OCI-LY7 (cell line): Measurements from ENCODE around the gene CDHR2. TPM values are rescaled to one million over a fixed set of nuclear protein-coding genes. Genes with fewer than 3 reads are reported as not detected.

ENCODE experiments used
- BruUV-seq: library from RNA; stranded (reverse); fragments of 400-500 nt; replicated peaks from 2 replicates; lab custom pipeline; 2021; lab: Mats Ljungman, UMichigan
- CTCF ChIA-PET: fragments of 300-600 bp; sonication (Branson Sonifier 250); formaldehyde crosslinking; loops from one replicate; lab custom pipeline; 2022; ENCODE audit warnings: antibody characterized with exemption; ENCODE audit not compliant: unreplicated experiment; lab: Charles Lee
- POLR2A ChIA-PET: fragments of 300-600 bp; sonication (Branson Sonifier 250); formaldehyde crosslinking; loops from one replicate; lab custom pipeline; 2022; ENCODE audit warnings: antibody characterized with exemption; lab: Charles Lee
- DNase-seq: peaks from one replicate; pipeline ENCODE4 v3.0.0-alpha.2; 2015; ENCODE audit warnings: low spot score
- H2AFZ ChIP-seq: fragments of 200-600 bp; sonication (generic), shearing (Covaris generic); 2 replicates; pipeline ENCODE4 v1.6.1; 2014; ENCODE audit warnings: mild to moderate bottlenecking, antibody characterized with exemption, low read length, moderate library complexity
- H3K27ac ChIP-seq: fragments of 200-600 bp; sonication (generic); 2 replicates; pipeline ENCODE4 v1.5.1; 2014; ENCODE audit warnings: mixed run types, low read depth, mild to moderate bottlenecking, moderate library complexity, low read length, inconsistent platforms; ENCODE audit not compliant: poor library complexity, severe bottlenecking
- H3K36me3 ChIP-seq: fragments of 200-600 bp; sonication (generic); 2 replicates; pipeline ENCODE4 v1.6.1; 2014; ENCODE audit warnings: mild to moderate bottlenecking, antibody characterized with exemption, low read length, moderate library complexity, mixed read lengths; ENCODE audit not compliant: insufficient read depth
- H3K4me1 ChIP-seq: fragments of 200-600 bp; sonication (generic); 2 replicates; pipeline ENCODE4 v1.5.1; 2014; ENCODE audit warnings: mild to moderate bottlenecking, low read length; ENCODE audit not compliant: insufficient read depth, poor library complexity, severe bottlenecking
- H3K4me2 ChIP-seq: fragments of 200-600 bp; sonication (generic); 2 replicates; pipeline ENCODE4 v1.6.1; 2014; ENCODE audit warnings: mild to moderate bottlenecking, low read length
- H3K4me3 ChIP-seq: fragments of 200-600 bp; sonication (generic); 2 replicates; pipeline ENCODE4 v1.5.1; 2014; ENCODE audit warnings: mild to moderate bottlenecking, low read depth, low read length; ENCODE audit not compliant: poor library complexity, severe bottlenecking
- H3K79me2 ChIP-seq: fragments of 200-600 bp; sonication (generic); 2 replicates; pipeline ENCODE4 v1.6.1; 2016; ENCODE audit warnings: low read depth, mild to moderate bottlenecking, low read length, moderate library complexity, mixed read lengths; ENCODE audit not compliant: insufficient read depth
- H3K9me2 ChIP-seq: fragments of 200-600 bp; sonication (generic); 2 replicates; pipeline ENCODE4 v1.6.1; 2016; ENCODE audit warnings: mild to moderate bottlenecking, low read length, mixed read lengths; ENCODE audit not compliant: insufficient read depth
- H3K9me3 ChIP-seq: fragments of 200-600 bp; sonication (generic); 2 replicates; pipeline ENCODE4 v1.6.1; 2014; ENCODE audit warnings: mild to moderate bottlenecking, mixed run types, low read length, mixed read lengths
- H4K20me1 ChIP-seq: fragments of 200-600 bp; sonication (generic); 2 replicates; pipeline ENCODE4 v1.6.1; 2014; ENCODE audit warnings: mild to moderate bottlenecking, antibody characterized with exemption, low read length, moderate library complexity, mixed read lengths; ENCODE audit not compliant: insufficient read depth
- EZH2phosphoT487 ChIP-seq: fragments of 200-600 bp; sonication (generic); IDR thresholded peaks from 2 replicates; pipeline ENCODE4 v1.6.1; 2018; ENCODE audit warnings: low read depth, borderline replicate concordance, mild to moderate bottlenecking, mixed run types, antibody characterized with exemption, low read length, moderate library complexity, mixed read lengths
- intact Hi-C: fragments of 100-400 bp; cut with micrococcal nuclease; formaldehyde crosslinking; loops from one replicate; pipeline ENCODE4 v1.10.0; 2022; ENCODE audit not compliant: unreplicated experiment
- total RNA-seq, 2 experiments: library from RNA; depleted of rRNA in 1 of 2; stranded (reverse); fragments of >200 nt in 1 of 2; shearing (Covaris generic) in 1 of 2; gene quantifications; 2 replicates each; pipeline ENCODE4 v1.2.3, GENCODE V29; 2014 to 2022
- TF ChIP-seq, protein P1 (sequence below): fragments of 200-600 bp; sonication (generic); conservative IDR thresholded peaks from 2 replicates; pipeline ENCODE4 v1.5.1; 2014; ENCODE audit warnings: mild to moderate bottlenecking, antibody characterized with exemption, low read length, moderate library complexity, mixed read lengths

CDHR2 gene
- total RNA-seq, 2 experiments from 2014 or later = 0.25 to 3.8 TPM

DNA sequence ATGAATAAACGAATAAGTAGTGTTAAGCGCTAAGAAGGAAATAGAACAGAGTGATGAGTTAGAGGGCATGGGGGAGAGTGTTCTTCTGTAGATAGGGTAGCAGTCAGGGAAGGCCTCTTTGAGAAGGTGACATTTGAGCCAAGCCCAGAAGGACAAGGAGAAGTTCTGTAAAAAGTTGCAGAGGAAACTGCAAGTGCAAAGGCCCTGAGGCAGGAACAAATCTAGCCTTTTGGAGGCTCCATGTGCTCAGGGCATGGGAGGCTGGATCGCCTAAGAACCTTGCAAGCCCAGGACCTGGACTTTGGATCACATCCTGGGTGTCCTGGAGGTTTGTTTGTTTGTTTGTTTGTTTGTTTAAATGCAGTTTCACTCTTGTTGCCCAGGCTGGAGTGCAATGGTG lies 89.3 kb downstream of the CDHR2 start:
- Histone ChIP-seq H3K9me3 (no peaks in the 10 kb centered on the region), H3K4me1 (peaks cover 20% of the 10 kb centered on the region), H3K4me3 (no peak overlapping the region), H4K20me1 (no peaks in the 10 kb centered on the region), H2AFZ (no peak overlapping the region), H3K27ac (no peak overlapping the region), H3K79me2 (no peaks in the 10 kb centered on the region; the same call in 1 of the 2 replicates), H3K4me2 (no peak overlapping the region), H3K36me3 (no peaks in the 10 kb centered on the region), H3K9me2 (no peaks in the 10 kb centered on the region)
- ChIA-PET POLR2A (no interaction called here), CTCF (no interaction called here)
- no TSS peak for BruUV-seq
- TF ChIP-seq EZH2phosphoT487 = no peak
- TF ChIP-seq, protein P1, sequence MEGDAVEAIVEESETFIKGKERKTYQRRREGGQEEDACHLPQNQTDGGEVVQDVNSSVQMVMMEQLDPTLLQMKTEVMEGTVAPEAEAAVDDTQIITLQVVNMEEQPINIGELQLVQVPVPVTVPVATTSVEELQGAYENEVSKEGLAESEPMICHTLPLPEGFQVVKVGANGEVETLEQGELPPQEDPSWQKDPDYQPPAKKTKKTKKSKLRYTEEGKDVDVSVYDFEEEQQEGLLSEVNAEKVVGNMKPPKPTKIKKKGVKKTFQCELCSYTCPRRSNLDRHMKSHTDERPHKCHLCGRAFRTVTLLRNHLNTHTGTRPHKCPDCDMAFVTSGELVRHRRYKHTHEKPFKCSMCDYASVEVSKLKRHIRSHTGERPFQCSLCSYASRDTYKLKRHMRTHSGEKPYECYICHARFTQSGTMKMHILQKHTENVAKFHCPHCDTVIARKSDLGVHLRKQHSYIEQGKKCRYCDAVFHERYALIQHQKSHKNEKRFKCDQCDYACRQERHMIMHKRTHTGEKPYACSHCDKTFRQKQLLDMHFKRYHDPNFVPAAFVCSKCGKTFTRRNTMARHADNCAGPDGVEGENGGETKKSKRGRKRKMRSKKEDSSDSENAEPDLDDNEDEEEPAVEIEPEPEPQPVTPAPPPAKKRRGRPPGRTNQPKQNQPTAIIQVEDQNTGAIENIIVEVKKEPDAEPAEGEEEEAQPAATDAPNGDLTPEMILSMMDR = no peak
- no peak for DNase-seq
- intact Hi-C loops = no loop called here

DNA sequence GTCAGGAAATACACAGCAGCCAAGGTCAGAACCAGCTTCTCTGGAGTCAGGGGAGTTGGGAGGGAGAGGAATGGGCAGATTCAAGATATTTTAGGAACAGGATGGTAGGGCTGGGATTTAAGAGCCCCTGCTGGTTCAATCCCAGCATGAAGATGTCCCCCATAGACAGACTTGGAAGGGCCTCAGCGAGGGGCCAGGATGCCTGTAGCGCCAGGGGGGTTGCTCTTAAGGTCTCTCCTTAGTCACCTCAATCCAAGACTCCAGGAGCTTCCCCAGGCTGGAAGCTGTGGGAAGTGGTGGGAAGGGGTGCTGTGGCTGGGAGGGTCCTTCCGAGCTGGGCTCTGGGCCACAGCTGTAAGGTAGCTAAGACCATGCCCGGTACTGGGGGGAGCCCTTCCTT lies 90.1 kb downstream of the CDHR2 start:
- intact Hi-C loops = no loop called here
- H3K27ac ChIP-seq = no peak overlapping the region
- H4K20me1 ChIP-seq = no peaks in the 10 kb centered on the region
- no peak for TF ChIP-seq EZH2phosphoT487
- TF ChIP-seq, protein P1 = no peak
- no peak overlapping the region for H3K4me2 ChIP-seq
- ChIA-PET CTCF (no interaction called here), POLR2A (interaction anchor here (1.2 kb wide), 1 partner anchor 9 kb away, joined by 7 read pairs; the partner anchor contains the start of genes EIF4E1B and SNCB)
- H3K36me3 ChIP-seq = no peaks in the 10 kb centered on the region
- H3K4me1 ChIP-seq = peaks cover 12% of the 10 kb centered on the region
- H2AFZ ChIP-seq = no peak overlapping the region
- no peaks in the 10 kb centered on the region for H3K9me3 ChIP-seq
- H3K9me2 ChIP-seq = no peaks in the 10 kb centered on the region
- no TSS peak for BruUV-seq
- no peak overlapping the region for H3K4me3 ChIP-seq
- no peak for DNase-seq
- H3K79me2 ChIP-seq = no peaks in the 10 kb centered on the region; the same call in 1 of the 2 replicates

DNA sequence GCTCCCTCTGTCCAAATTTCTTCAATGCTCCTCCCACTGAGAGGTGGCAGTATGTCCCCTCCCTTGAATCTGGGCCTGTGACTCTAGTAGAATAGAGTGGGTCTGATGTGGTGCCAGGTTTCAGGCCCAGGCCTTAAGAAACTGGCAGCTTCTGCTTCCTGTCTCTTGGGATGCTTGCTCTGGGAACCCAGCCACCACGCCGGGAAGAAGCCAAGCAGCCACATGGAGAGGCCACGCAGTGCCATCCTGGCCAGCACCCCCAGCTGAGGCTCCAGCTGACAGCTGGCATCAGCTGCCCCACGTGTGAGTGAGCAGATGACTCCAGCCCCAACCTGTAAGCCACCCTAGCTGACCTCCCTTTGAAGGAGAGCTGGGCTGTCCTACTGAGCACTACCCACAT lies 90.8 kb downstream of the CDHR2 start:
- DNase-seq = no peak
- Histone ChIP-seq H3K4me3 (no peak overlapping the region), H3K4me1 (peaks cover 5% of the 10 kb centered on the region), H3K9me3 (no peaks in the 10 kb centered on the region), H3K9me2 (no peaks in the 10 kb centered on the region), H3K27ac (no peak overlapping the region), H4K20me1 (no peaks in the 10 kb centered on the region), H3K4me2 (no peak overlapping the region), H3K79me2 (no peaks in the 10 kb centered on the region), H2AFZ (no peak overlapping the region), H3K36me3 (no peaks in the 10 kb centered on the region)
- no TSS peak for BruUV-seq
- intact Hi-C loops = no loop called here
- POLR2A ChIA-PET = interaction anchor here (1.2 kb wide), 1 partner anchor 10 kb away, joined by 7 read pairs; the partner anchor contains the start of genes EIF4E1B and SNCB
- TF ChIP-seq EZH2phosphoT487 = no peak
- TF ChIP-seq, protein P1 = no peak
- CTCF ChIA-PET = no interaction called here
